K562 (cell line): Measurements from ENCODE around the gene GPER1. TPM values are rescaled to one million over a fixed set of nuclear protein-coding genes. Genes with fewer than 3 reads are reported as not detected.

Source experiments
- ATAC-seq: fragments of 200-7000 bp; cut with Tn5 transposase; 3 replicates; pipeline ENCODE4 v1.9.1; 2020; ENCODE audit warnings: moderate library complexity
- BruUV-seq: library from RNA; stranded (reverse); fragments of 400-500 nt; replicated peaks from 2 replicates; lab custom pipeline; 2021; lab: Mats Ljungman, UMichigan
- CTCF ChIA-PET: fragments of 300-600 bp; formaldehyde crosslinking; extraction: SDS; loops from one replicate; lab custom pipeline; 2021; ENCODE audit warnings: low intra/inter-chr PET ratio; lab: Yijun Ruan, JAX
- POLR2A ChIA-PET: fragments of 300-600, 350-650 bp; sonication (Branson Sonifier 250); formaldehyde crosslinking; extraction: SDS; loops from one replicate; lab custom pipeline; 2021; ENCODE audit warnings: antibody characterized with exemption, inconsistent platforms; lab: Yijun Ruan, JAX
- DNase-seq, 4 experiments: peaks; one replicate each; pipeline versions ENCODE4 v3.0.0 to v3.0.0-alpha.2; 2011 to 2018; ENCODE audit warnings: low spot score in 3 of 4, mixed read lengths in 3 of 4; ENCODE audit errors: extremely low read depth in 1 of 4
- FAIRE-seq: peaks from 2 replicates; lab custom pipeline; 2011; peaks lifted over from hg19 to GRCh38; lab: Jason Lieb, UNC
- H2AFZ ChIP-seq: 2 replicates; pipeline ENCODE4 v1.6.0; 2011; ENCODE audit warnings: low read depth, low read length, control low read depth, inconsistent platforms
- H3K27ac ChIP-seq: fragments of 200-600 bp; 3 replicates; pipeline ENCODE4 v1.8.0; 2011; ENCODE audit warnings: low read depth, mild to moderate bottlenecking, control low read depth, inconsistent platforms, low read length, moderate library complexity, mixed read lengths; ENCODE audit errors: extremely low read depth
- H3K27me3 ChIP-seq, 2 experiments: fragments of 300-600 bp in 1 of 2; 2 replicates in 1 of 2; 3 replicates in 1 of 2; pipeline versions ENCODE4 v1.6.0 to v1.8.0; 2011; ENCODE audit warnings: inconsistent platforms in 2 of 2, low read length in 2 of 2, mild to moderate bottlenecking in 1 of 2, mixed read lengths in 1 of 2, moderate library complexity in 1 of 2; ENCODE audit not compliant: control insufficient read depth in 2 of 2, insufficient read depth in 2 of 2
- H3K36me3 ChIP-seq: fragments of 300-600 bp; 3 replicates; pipeline ENCODE4 v1.8.0; 2011; ENCODE audit warnings: mild to moderate bottlenecking, low read length, inconsistent platforms; ENCODE audit not compliant: control insufficient read depth, insufficient read depth
- H3K4me1 ChIP-seq, 2 experiments: fragments of 200-600 bp in 1 of 2; replicated peaks in 1 of 2; 2 replicates in 1 of 2; 3 replicates in 1 of 2; pipeline versions ENCODE4 v1.5.1 to v1.8.0; 2011; ENCODE audit warnings: inconsistent platforms in 2 of 2, low read length in 2 of 2, mild to moderate bottlenecking in 1 of 2, mixed read lengths in 1 of 2, moderate library complexity in 1 of 2; ENCODE audit not compliant: control insufficient read depth in 2 of 2, insufficient read depth in 2 of 2
- H3K4me2 ChIP-seq: 2 replicates; pipeline ENCODE4 v1.6.1; 2011; ENCODE audit warnings: low read length, control low read depth, inconsistent platforms, mixed read lengths; ENCODE audit not compliant: insufficient read depth
- H3K4me3 ChIP-seq: fragments of 200-600 bp; sonication (generic), shearing (Covaris generic); 2 replicates; pipeline ENCODE4 v1.5.1; 2016; ENCODE audit warnings: control low read depth, inconsistent platforms
- H3K79me2 ChIP-seq: fragments of 200-600 bp; 3 replicates; pipeline ENCODE4 v1.8.0; 2011; ENCODE audit warnings: low read length, inconsistent platforms; ENCODE audit not compliant: control insufficient read depth, insufficient read depth
- H3K9ac ChIP-seq, 2 experiments: 2 replicates each; pipeline versions ENCODE4 v1.6.0 to v1.6.1; 2011; ENCODE audit warnings: low read depth in 2 of 2, low read length in 2 of 2, control low read depth in 1 of 2, inconsistent platforms in 1 of 2, mild to moderate bottlenecking in 1 of 2, mixed read lengths in 1 of 2; ENCODE audit not compliant: insufficient read depth in 1 of 2
- H3K9me1 ChIP-seq: one replicate; pipeline ENCODE4 v1.6.0; 2011; ENCODE audit warnings: inconsistent platforms, mild to moderate bottlenecking, low read length, moderate library complexity; ENCODE audit not compliant: control insufficient read depth, insufficient read depth
- H3K9me3 ChIP-seq: replicated peaks from 2 replicates; pipeline ENCODE4 v1.5.1; 2011; ENCODE audit warnings: low read depth, low read length, inconsistent platforms; ENCODE audit not compliant: control insufficient read depth, insufficient read depth
- H4K20me1 ChIP-seq: replicated peaks from 2 replicates; pipeline ENCODE4 v1.6.1; 2011; ENCODE audit warnings: low read length, inconsistent platforms, mixed read lengths; ENCODE audit not compliant: control insufficient read depth, insufficient read depth
- BRCA1 ChIP-seq, 2 experiments: fragments of 450-650 bp in 1 of 2; sonication (generic) in 1 of 2; formaldehyde crosslinking in 1 of 2; IDR thresholded peaks; 2 replicates each; pipeline versions ENCODE4 v1.5.0 to v1.6.1; 2017 to 2020; ENCODE audit warnings: mild to moderate bottlenecking in 1 of 2, missing genetic modification reagents in 1 of 2
- CAMTA2 ChIP-seq: fragments of 250-450 bp; sonication (Bioruptor Pico); conservative IDR thresholded peaks from 2 replicates; pipeline ENCODE4 v1.5.1; 2022
- ESRRB ChIP-seq: fragments of 250-450 bp; sonication (Bioruptor Pico); IDR thresholded peaks from 2 replicates; pipeline ENCODE4 v1.5.0; 2020; ENCODE audit warnings: mild to moderate bottlenecking, moderate library complexity, borderline replicate concordance
- HMBOX1 ChIP-seq: sonication (generic); IDR thresholded peaks from 2 replicates; pipeline ENCODE4 v1.6.1; 2016
- ID3 ChIP-seq, 2 experiments: fragments of 250-450 bp in 1 of 2; fragments of 450-650 bp in 1 of 2; sonication (Bioruptor Pico) in 1 of 2; IDR thresholded peaks; 2 replicates each; pipeline versions ENCODE4 v1.6.1 to v1.8.0; 2016 to 2021; ENCODE audit warnings: mild to moderate bottlenecking in 2 of 2, moderate library complexity in 2 of 2, missing compliant biosample characterization in 1 of 2, missing genetic modification characterization in 1 of 2
- MAFK ChIP-seq: IDR thresholded peaks from 2 replicates; pipeline ENCODE4 v1.6.1; 2011; ENCODE audit warnings: low read length, improper control_type of control experiment
- MED1 ChIP-seq: sonication (generic); formaldehyde crosslinking; IDR thresholded peaks from 2 replicates; pipeline ENCODE4 v1.8.1; 2023; ENCODE audit warnings: missing genetic modification reagents, borderline replicate concordance
- NFRKB ChIP-seq: fragments of 450-650 bp; IDR thresholded peaks from 2 replicates; pipeline ENCODE4 v1.6.1; 2016; ENCODE audit warnings: low read depth
- RNF2 ChIP-seq: sonication (generic); IDR thresholded peaks from 2 replicates; pipeline ENCODE4 v1.6.1; 2016
- SMAD3 ChIP-seq: fragments of 450-650 bp; formaldehyde crosslinking; conservative IDR thresholded peaks from 2 replicates; pipeline ENCODE4 v1.4.0; 2020; ENCODE audit warnings: mild to moderate bottlenecking
- SRSF3 ChIP-seq: fragments of 200-400 bp; formaldehyde crosslinking; IDR thresholded peaks from 2 replicates; pipeline ENCODE4 v1.6.1; 2016; ENCODE audit warnings: mild to moderate bottlenecking, low read length, moderate library complexity; ENCODE audit not compliant: insufficient read depth
- TCF7L2 ChIP-seq: fragments of 150-350 bp; IDR thresholded peaks from 2 replicates; pipeline ENCODE4 v1.6.1; 2016; ENCODE audit warnings: low read depth, mild to moderate bottlenecking, low read length, moderate library complexity
- TEAD1 ChIP-seq, 2 experiments: fragments of 450-650 bp in 1 of 2; sonication (generic) in 1 of 2; formaldehyde crosslinking; IDR thresholded peaks; 2 replicates each; pipeline versions ENCODE4 v1.4.0 to v1.8.0; 2020 to 2022; ENCODE audit warnings: mild to moderate bottlenecking in 2 of 2, missing genetic modification reagents in 1 of 2
- ZNF586 ChIP-seq: fragments of 450-650 bp; formaldehyde crosslinking; conservative IDR thresholded peaks from 2 replicates; pipeline ENCODE4 v1.4.0; 2020; ENCODE audit warnings: mild to moderate bottlenecking, moderate library complexity
- ZNF77 ChIP-seq: fragments of 250-450 bp; sonication (Bioruptor Pico); IDR thresholded peaks from 2 replicates; pipeline ENCODE4 v1.5.0; 2020
- WGBS: fragments of 100-300 bp; shearing (Covaris generic); methylation state at CpG from one replicate; pipeline ENCODE4 v1.1.6; 2016; ENCODE audit warnings: low coverage, mixed read lengths; ENCODE audit not compliant: insufficient coverage; ENCODE audit errors: missing lambda C conversion rate; 5-methylcytosine and 5-hydroxymethylcytosine counted together
- in situ Hi-C: fragments of 300-500 bp; cut with MboI; formaldehyde crosslinking; loops from 4 replicates; pipeline ENCODE4 v1.15.0; 2018; ENCODE audit warnings: inconsistent platforms, mixed read lengths
- intact Hi-C: fragments of 100-400 bp; cut with micrococcal nuclease; formaldehyde crosslinking; loops from 2 replicates; pipeline ENCODE4 v1.14.2; 2022
- polyA plus RNA-seq, 8 experiments: library from polyadenylated mRNA; depleted of rRNA in 4 of 8; stranded (reverse) in 5 of 8; unstranded in 3 of 8; fragments of >200 nt; fragmentation: Nextera tagmentation in 2 of 8; fragmentation: Illumina TruSeq in 1 of 8; extraction: Ambion mirVana in 2 of 8; extraction: Trizol in 1 of 8; gene quantifications; 2 replicates each; pipeline versions ENCODE4 v1.2.1 to v1.2.3, GENCODE V29; 2011 to 2014; ENCODE audit warnings: inconsistent platforms in 1 of 8, missing spikeins in 1 of 8
- total RNA-seq, 7 experiments: library from RNA; depleted of rRNA in 6 of 7; stranded (reverse); fragments of >200 nt in 6 of 7; fragmentation: Illumina TruSeq in 2 of 7; extraction: Trizol in 2 of 7; gene quantifications; 2 replicates each; pipeline versions ENCODE4 v1.2.1 to v1.2.3, GENCODE V29; 2011 to 2021; ENCODE audit warnings: low replicate concordance in 1 of 7
- TF ChIP-seq, protein P1 (sequence below): sonication (generic); formaldehyde crosslinking; IDR thresholded peaks from 2 replicates; pipeline ENCODE4 v1.8.0; 2023; ENCODE audit warnings: mild to moderate bottlenecking, missing genetic modification reagents
- TF ChIP-seq, protein P2 (sequence below): sonication (generic); formaldehyde crosslinking; IDR thresholded peaks from 2 replicates; pipeline ENCODE4 v1.8.1; 2022; ENCODE audit warnings: missing genetic modification reagents
- TF ChIP-seq, protein P3 (sequence below): sonication (generic); formaldehyde crosslinking; IDR thresholded peaks from 2 replicates; pipeline ENCODE4 v1.4.0; 2020; ENCODE audit warnings: mild to moderate bottlenecking, missing genetic modification reagents

The GPER1 gene
- total and polyA plus RNA-seq, 9 of the 15 experiments (the other 6 are each of a cell fraction or from before 2014, with no cell fraction given), result 0.04 to 0.09 (median 0.08) TPM; not detected in 6

DNA sequence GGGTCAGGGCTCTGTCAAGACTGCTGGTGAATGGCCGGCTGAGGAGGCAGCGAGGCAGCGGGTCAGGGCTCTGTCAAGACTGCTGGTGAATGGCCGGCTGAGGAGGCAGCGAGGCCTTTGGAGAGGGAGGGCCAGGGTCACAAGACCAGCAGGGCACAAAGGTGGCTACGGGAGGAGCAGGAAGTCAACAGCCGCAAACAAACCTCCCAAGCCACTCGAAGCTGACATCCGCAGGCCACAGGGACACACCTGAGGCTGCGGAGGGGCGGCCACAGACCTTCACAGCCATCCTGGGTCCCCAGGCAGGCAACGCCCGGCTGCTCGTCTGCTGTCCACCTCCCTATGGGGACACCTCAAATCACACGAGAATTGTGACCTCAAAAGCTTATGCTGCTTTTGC is 8.9 kb upstream of the GPER1 start:
- CTCF ChIA-PET, result no interaction called here
- H3K27me3 ChIP-seq, result no peaks in the 10 kb centered on the region
- DNase-seq (no peak), FAIRE-seq (no peak), ATAC-seq (no peak)
- H3K4me1 ChIP-seq, result peaks cover 0 to 61% of the 10 kb centered on the region in 2 experiments; a peak in 2 of 5 replicates
- H3K27ac ChIP-seq, result no peak overlapping the region
- POLR2A ChIA-PET, result interaction anchor here (0.6 to 1.2 kb wide), 2 partner anchors 13 to 104 kb away, joined by 3 to 7 read pairs; partner anchors contain the start of gene COX19
- no peaks in the 10 kb centered on the region for H3K79me2 ChIP-seq
- no peaks in the 10 kb centered on the region for H4K20me1 ChIP-seq
- BruUV-seq, result no TSS peak
- H3K9ac ChIP-seq, result no peak overlapping the region
- in situ Hi-C loops (no loop called here), intact Hi-C loops (no loop called here)
- H3K4me3 ChIP-seq, result no peak overlapping the region
- 79% methylated on average over 10 of the region's 15 CpGs for WGBS
- H3K4me2 ChIP-seq, result no peak overlapping the region
- no peak overlapping the region for H2AFZ ChIP-seq
- H3K36me3 ChIP-seq, result no peaks in the 10 kb centered on the region; the same call in 2 of the 3 replicates
- H3K9me3 ChIP-seq, result no peaks in the 10 kb centered on the region
- no peaks in the 10 kb centered on the region for H3K9me1 ChIP-seq
- TF ChIP-seq TEAD1 (CRISPR knock-in tag; IDR thresholded peaks at IDR 0.05) (no peak), SRSF3 (no peak), BRCA1 (IDR thresholded peaks at IDR 0.05) (no peak), BRCA1 (CRISPR knock-in tag; IDR thresholded peaks at IDR 0.05) (no peak), ZNF586 (no peak), MAFK (no peak), TCF7L2 (no peak), ESRRB (CRISPR knock-in tag) (no peak), NFRKB (no peak), ID3 (CRISPR knock-in tag; IDR thresholded peaks at IDR 0.05) (no peak), ID3 (tag; IDR thresholded peaks at IDR 0.05) (no peak), ZNF77 (CRISPR knock-in tag) (no peak), CAMTA2 (CRISPR knock-in tag) (no peak), HMBOX1 (no peak), SMAD3 (CRISPR knock-in tag) (no peak), RNF2 (no peak), MED1 (CRISPR knock-in tag) (no peak)
- TF ChIP-seq, protein P1, sequence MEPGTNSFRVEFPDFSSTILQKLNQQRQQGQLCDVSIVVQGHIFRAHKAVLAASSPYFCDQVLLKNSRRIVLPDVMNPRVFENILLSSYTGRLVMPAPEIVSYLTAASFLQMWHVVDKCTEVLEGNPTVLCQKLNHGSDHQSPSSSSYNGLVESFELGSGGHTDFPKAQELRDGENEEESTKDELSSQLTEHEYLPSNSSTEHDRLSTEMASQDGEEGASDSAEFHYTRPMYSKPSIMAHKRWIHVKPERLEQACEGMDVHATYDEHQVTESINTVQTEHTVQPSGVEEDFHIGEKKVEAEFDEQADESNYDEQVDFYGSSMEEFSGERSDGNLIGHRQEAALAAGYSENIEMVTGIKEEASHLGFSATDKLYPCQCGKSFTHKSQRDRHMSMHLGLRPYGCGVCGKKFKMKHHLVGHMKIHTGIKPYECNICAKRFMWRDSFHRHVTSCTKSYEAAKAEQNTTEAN (CRISPR knock-in tag), result no peak
- TF ChIP-seq, protein P2, sequence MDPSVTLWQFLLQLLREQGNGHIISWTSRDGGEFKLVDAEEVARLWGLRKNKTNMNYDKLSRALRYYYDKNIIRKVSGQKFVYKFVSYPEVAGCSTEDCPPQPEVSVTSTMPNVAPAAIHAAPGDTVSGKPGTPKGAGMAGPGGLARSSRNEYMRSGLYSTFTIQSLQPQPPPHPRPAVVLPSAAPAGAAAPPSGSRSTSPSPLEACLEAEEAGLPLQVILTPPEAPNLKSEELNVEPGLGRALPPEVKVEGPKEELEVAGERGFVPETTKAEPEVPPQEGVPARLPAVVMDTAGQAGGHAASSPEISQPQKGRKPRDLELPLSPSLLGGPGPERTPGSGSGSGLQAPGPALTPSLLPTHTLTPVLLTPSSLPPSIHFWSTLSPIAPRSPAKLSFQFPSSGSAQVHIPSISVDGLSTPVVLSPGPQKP, result no peak
- TF ChIP-seq, protein P3, sequence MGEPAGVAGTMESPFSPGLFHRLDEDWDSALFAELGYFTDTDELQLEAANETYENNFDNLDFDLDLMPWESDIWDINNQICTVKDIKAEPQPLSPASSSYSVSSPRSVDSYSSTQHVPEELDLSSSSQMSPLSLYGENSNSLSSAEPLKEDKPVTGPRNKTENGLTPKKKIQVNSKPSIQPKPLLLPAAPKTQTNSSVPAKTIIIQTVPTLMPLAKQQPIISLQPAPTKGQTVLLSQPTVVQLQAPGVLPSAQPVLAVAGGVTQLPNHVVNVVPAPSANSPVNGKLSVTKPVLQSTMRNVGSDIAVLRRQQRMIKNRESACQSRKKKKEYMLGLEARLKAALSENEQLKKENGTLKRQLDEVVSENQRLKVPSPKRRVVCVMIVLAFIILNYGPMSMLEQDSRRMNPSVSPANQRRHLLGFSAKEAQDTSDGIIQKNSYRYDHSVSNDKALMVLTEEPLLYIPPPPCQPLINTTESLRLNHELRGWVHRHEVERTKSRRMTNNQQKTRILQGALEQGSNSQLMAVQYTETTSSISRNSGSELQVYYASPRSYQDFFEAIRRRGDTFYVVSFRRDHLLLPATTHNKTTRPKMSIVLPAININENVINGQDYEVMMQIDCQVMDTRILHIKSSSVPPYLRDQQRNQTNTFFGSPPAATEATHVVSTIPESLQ (CRISPR knock-in tag), result no peak
